LHCN-M2 (cell line): ENCODE measurements around the gene PSTPIP2. TPM values are rescaled to one million over a fixed set of nuclear protein-coding genes. Genes with fewer than 3 reads are reported as not detected.
A peak's percentile ranks its signal among the peaks of the same experiment; 100 is the strongest.
"Not testable (repeated sequence)": the region's sequence is repeated elsewhere in the genome, so short reads cannot be mapped to it uniquely, and the experiment has no call there.

Experiments used
- DNase-seq: peaks from one replicate; pipeline ENCODE4 v3.0.0-alpha.2; 2012; ENCODE audit warnings: low read depth
- total RNA-seq: library from RNA; depleted of rRNA; stranded (reverse); fragments of >200 nt; gene quantifications from 2 replicates; pipeline ENCODE4 v1.2.3, GENCODE V29; 2014

The PSTPIP2 gene
- total RNA-seq, 1 experiment from 2014 or later = 8.7 TPM

DNA sequence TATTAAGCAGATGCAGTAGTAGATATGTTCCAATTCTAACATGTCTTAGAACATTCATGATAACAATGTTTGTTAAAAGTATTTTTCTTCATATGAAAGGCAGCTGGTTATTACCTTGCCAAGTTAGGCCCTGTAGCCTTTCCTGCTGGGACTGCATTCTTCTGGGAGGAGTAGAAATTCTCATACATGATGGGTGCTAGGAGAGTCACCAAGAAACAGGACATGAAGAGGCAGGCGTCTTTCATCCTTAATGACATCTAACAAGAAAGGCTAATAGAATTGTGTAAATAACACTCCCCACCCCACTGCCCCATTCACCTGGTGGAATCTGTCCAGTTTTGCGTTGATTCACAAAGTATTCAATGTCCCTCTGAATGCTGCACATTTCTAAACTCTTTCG is 80.3 kb downstream of the PSTPIP2 start:
- DNase-seq = no peak

DNA sequence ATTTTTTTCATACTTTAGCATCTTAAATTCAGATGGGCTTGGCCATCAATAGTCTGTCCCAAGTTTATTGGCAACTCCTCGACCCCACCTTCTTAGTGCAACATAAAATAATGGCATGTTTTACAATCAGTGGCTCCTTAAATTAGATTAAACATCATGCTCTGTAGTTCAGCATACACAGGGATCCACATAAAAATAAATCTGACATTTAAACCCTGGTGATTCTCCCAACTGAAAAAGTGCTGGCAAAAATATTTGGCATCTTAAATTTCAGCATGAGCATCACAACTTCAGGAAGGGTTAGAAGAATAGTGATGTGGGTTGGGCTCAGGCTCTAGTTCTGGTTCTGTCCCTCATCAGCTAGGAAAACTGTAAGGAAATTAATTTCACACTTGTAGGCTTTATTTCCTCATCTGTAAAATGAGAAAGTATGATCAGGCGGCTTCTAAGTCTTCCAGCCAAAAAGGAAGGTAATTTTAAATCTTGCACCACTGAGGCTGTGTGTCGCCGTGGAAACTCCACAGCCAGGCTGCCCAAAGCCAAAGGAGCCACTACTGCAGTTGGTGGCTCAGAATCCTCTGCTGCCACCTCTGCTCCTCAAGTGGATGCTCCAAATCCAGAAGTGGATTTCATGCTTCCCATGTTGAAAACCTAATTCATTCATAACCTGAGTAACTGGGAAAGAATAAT is 87.4 kb downstream of the PSTPIP2 start:
- DNase-seq = no peak

DNA sequence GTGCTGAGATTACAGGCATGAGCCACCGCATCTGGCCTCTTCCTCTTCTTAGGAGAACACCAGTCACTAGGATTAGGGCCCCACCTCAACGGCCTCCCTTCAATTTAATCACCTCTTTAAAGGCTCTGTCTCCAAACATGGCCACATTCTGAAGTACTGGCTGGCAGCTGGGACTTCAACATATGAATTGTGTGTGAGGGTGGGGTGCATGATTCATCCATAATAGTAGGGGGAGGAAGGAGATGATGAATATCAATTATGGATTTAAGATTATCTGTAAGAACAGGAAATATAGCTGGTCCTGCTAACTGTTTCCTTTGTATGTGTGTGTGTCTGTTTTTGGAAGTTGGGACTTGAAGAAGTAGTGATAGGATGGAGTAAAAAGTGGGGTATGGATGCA is 90.2 kb downstream of the PSTPIP2 start:
- no peak for DNase-seq

DNA sequence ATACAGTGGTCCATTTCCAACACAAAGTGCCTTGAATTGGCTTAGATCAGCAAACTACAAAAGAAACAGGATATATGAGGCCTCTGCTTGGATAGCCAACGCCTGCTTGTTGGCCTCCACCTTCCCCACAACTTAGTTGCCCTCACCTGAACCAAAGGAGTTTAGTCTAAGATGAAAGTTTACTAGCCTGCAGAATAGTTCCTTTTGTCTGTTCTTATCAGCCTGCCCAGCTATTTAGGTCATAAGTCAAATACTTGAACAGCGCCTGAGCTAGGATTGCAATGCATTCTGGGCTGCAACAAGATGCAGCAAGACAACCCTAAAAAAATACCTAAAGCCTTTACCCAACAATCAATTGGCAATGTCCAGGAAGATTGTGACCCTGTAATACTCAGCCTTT is 91.8 kb downstream of the PSTPIP2 start:
- DNase-seq = no peak

DNA sequence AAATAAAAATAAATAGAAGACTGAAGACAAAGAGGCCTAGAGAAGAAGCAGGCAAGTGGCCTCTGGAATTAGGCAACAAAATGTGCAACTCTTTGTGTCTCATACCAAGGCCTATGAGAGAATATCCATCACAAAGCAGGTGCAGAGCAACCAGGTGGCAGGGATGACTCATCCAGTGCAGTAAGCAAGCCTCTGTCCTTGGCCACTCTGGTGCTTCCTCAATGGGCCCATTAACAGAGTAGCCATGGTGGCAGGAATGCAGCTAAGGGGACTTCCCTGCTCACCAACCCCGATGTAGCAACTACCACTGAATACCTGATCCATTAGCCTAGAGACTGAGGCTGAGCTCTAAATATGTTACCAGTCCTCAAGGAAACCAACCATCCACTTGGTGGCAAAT is 94.0 kb downstream of the PSTPIP2 start:
- peak; percentile 31 for DNase-seq

DNA sequence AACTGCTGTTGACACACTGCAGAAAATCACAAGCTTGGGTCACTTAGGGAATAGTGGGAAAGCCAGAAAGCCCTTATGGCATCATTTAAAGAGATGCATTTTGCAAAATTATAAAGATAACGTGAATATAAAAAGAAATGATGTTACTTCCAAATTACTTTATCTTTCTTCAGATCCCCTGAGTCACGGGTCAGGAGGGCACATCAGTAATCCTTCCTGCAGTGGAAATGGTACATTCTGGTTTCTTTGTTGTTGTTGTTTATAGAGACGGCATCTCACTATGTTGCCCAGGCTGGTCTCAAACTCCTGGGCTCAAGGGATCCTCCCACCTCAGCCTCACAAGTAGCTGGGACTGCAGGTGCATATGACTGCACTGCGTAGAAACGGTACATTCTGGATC is 95.1 kb downstream of the PSTPIP2 start:
- peak; percentile 36 for DNase-seq

DNA sequence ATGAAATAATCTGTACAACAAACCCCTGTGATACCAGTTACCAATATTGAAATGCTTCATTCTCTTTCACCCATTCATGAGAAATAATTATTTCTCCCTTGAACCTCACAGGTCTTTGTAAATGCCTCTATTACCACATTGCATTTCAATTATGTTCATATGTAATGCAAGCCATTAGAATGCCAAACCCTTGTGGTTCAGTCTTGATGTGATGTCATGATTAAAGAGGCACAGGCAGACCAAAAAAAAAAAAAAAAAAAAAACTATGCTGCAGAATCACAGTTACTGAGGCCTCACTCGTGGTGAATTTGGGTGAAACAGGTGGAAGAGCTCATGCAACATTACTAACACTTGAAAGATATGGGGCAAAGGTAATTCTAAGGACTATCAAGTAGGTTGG is 95.5 kb downstream of the PSTPIP2 start:
- no peak for DNase-seq

DNA sequence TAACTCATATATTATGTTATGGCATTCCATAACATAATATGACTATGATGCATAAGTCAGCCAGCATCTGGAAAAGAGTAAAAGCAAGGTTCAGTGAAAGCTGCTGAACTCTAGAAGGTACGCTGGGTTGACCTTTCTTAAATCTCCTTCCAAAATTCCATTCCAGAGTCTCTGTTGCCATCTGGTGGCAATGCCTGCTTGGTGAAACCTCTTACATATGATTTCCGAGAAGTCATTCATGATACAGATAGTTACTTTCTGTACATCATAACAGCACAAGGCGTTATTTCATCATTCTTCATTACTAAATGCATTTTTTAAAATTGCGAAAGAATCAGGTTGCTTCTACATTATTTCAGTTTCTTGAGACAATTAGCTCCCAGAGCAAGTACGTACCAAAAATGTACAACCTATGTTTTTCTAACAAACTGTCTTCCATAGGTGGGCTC is 97.9 kb downstream of the PSTPIP2 start:
- DNase-seq = peak; percentile 79

DNA sequence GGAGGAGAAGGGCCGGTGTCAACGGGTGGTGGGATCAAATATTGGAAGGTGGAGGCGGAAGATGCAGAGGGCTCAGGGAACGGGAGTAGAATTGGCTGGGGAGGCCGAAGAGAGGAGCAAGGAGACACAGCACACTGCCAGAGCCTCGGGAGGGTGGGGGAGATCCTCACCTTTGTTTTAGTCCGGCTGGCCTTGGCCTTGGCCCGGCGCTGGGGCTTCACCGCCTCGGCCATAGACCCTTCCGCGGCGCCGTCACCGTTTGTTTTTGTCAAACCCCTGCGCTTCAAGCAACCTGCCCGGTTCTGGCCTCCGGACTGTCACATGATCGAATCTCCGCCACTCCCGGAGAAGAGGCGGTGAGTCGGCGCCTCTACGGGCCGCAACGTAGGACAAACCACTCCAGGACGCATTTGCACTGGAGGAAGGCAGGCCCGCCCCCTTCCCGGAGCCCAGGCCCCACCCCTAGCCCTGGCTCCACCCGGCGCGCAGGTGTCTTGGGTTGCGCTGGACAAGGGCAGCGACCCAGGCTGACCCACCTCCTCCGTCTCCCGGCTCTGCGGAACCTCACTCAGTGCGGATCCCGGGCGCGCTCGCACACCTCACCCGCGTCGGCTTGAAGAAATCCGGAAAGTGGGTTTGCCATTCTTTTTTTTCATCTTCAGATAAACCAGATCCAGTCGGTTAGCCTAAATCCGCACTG is 104.9 kb downstream of the PSTPIP2 start, which contains the start of gene EPG5:
Gene EPG5 (minus strand): TSS at position 323 of the 700 bp plus-strand sequence. CDS start 90 bp downstream, at position 233.
- peak; percentile 93 for DNase-seq

DNA sequence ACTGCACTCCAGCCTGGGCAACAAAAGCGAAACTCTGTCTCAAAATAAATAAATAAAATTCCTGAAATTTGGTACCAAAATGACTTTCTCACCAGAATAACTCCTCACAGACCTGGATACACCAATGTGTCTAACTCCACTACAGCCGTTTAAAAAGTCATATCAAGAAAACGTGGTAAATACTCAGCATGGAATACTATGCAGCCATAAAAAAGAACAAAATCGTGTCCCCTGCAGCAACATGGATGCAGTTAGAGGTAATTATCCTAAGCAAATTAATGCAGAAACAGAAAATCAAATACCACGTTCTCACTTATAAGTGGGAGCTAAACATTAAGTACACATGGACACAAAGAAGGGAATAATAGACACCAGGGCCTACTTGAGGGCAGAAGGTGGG is 107.1 kb downstream of the PSTPIP2 start:
- not testable (repeated sequence) for DNase-seq

DNA sequence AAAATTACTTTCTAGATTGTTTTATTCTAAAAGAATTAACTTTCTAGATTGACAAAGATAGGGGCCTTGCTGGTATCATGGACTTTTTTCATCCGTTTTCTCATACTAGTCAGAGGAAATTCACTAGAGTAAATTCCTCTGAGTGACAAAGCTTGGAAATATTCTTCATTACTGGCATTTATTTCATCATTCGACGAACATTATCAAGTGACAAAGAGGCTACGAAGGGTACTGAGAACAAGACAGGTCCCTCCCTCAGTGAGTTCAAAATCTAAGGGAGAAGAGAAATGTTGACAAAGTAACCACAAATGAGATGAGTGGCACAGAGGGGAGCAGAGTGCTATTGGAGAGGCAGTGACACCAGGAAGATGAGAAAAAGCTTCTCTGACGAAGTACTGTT is 109.2 kb downstream of the PSTPIP2 start:
- peak; percentile 90 for DNase-seq

DNA sequence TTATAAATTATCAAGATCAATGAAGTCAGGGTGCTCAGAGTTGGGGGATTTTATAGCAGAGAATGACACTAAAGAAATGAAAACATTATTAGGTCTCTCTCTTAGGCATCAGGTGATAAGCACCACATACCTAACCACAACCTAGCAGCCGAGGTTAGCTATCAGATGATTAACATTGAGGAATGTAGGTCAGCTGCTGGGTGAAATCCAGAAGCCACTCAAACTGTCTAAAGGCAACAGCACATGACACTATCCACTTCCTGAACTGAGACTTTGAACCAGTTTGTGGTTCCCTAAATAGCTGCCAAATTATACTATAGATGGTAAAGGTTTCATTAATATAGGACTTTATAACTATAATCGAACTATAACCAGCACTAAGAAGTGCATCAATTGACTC is 109.6 kb downstream of the PSTPIP2 start:
- peak; percentile 95 for DNase-seq

DNA sequence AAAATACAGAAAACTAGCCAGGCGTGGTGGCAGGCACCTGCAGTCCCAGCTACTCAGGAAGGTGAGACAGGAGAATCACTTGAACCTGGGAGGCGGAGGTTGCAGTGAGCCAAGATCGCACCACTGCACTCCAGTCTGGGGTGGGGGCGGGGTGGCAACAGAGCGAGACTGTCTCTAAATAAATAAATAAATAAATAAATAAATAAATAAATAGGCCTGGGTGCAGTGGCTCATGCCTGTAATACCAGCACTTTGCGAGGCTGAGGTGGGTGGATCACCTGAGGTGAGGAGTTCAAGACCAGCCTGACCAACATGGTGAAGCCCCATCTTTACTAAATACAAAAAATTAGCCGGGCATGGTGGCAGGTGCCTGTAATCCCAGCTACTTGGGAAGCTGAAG is 112.6 kb downstream of the PSTPIP2 start:
- DNase-seq = not testable (repeated sequence)

DNA sequence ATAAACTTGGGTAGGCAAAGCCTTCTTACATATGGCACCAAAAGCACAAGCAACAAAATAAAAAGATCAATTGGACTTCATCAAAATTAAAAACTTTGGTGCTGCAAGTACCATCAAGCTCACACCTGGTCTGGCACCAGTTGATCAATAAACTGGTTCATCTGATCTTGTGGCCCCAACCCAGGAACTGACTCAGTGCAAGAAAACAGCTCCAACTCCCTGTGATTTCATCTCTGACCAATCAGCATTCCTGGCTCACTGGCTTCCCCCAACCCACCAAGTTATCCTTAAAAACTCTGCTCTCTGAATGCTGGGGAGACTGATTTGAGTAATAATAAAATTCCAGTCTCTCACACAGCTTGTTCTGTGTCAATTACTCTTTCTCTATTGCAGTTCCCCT is 113.3 kb downstream of the PSTPIP2 start:
- peak; percentile 28 for DNase-seq

DNA sequence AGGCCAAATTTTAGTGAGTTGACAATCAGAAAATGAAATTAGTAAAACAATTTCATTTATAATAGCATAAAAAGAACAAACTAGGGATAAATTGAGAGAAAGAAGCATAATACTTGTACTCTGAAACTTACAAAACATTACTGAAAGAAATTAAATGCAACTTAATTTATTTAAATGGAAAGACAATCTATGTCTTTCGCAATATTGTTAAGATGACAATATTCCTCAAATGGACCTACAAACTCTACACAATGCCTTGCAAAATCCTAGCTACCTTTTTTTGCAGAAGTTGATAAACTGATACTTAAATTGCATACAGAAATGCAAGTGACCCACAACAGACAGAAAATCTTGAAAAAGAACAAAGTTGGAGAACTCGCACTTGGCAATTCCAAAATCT is 114.0 kb downstream of the PSTPIP2 start:
- no peak for DNase-seq

DNA sequence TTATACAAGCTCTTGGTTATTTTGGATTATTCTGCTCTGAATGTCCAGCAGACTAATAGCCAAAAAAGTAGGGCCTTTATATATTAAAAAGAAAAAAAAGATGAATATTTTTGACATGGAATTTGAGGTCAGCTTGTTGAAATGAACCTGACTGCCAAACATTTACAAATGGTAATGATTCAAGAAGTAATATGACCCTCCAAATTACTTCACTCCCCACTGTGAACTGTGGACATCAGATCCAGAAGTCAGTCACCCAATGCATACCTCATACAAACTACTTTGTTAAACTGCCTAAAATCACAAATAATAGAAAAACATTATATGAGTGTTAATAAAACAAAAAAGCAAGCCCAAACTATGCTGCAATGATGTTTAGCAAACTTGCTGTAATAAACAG is 115.0 kb downstream of the PSTPIP2 start:
- DNase-seq = peak; percentile 75

DNA sequence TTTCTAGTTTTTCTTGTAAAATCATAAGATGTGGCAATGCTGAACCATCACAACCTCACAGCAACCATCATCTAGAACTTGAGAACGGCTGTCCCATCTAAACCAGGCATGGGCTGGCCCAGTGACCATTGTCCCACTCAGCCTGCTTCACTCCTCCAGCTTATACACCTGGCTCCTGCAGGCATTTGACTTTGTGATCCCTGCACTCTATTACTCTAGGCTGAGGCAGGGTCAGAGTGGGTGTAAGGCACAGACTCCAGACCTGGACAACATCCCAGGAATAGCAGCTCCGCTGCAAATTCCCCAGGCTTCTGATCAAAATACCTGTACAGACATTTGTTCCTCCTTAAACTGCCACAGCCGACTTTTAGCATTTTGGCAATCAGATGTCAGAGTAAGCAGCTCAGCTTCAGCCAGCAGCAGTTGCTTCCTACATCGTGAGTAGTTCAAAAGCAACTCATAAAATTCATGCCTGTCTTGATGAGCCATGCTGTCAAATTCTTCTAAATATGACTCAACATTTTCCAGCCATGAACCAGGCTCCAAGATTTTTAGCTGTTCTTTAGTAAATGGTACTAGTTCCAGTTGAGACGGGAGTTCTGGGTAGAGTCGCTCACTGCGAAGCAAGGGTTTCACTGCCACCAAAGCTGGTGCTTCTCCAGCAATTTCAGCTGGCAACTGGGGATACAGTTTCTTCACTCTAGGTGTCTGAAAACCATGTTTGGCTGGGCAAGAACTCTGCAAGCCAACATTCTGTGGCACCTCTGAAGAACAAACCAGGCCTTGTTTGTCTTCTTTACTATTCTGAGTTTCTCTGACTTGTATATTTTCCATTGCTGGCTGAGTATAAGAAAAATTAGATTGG is 117.8 kb downstream of the PSTPIP2 start:
- peak; percentile 93 for DNase-seq

DNA sequence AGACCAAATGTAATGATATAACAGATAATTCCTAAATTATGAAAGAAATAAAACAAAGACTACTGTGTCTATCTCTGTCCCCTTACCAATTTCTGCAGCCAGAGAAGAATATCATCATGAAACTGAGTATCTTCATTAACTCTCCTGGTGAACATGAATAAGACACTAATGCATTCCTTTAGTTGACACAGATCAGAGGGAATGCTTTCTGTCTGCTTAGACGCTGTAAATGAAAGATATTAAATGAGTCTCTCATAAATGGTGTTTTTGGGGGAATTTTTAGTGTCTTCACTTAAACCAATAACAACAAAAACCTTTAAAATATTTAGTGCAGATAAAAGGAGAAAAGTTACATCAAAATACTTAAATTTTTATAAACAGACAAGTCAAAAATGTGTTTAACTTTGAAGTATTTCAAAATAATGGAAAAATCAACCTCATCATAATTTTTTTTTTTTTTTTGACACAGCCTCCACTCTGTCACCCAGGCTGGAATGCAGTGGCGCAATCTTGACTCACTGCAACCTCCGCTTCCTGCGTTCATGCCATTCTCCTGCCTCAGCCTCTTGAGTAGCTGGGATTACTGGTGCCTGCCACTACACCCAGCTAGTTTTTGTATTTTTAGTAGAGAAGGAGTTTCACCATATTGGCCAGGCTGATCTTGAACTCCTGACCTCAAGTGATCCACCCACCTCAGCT is 120.9 kb downstream of the PSTPIP2 start:
- peak; percentile 91 for DNase-seq

DNA sequence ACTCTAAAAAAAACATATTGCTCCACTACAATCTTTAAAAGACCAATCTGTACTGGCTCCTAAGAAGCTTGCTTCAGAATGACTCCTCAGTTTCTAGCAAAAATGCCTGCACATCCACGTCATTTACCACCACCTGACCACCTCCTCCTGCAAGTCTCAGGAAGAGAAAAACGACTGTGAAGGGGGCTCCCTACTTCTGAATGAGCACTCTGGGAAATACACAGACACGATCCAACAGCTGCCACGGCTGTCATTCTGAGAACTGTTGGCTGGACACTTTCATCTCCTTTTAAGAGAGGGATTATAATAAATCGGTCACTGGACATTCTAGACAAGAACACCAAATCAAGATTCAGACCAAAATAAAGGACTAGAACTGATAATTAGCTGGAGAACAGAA is 126.4 kb downstream of the PSTPIP2 start:
- peak; percentile 82 for DNase-seq

DNA sequence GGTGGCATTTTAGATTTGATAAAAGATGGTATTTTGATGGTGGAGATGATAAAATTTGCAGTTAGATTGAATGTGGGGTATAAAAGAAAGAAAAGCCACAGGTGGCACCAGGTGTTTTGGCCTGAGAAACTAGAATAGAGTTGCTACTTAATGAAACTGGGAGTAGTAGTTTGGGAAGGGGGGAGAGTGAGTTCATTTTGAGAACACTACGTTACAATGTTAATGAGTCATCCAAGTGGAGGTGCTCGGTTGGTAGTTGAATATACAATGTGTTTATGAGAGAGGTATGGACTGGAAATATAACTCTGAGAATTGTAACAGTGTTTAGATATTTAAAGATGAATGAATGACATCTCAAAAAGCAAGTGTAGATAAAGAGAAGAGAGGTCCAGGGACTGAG is 131.3 kb downstream of the PSTPIP2 start:
- DNase-seq = no peak

DNA sequence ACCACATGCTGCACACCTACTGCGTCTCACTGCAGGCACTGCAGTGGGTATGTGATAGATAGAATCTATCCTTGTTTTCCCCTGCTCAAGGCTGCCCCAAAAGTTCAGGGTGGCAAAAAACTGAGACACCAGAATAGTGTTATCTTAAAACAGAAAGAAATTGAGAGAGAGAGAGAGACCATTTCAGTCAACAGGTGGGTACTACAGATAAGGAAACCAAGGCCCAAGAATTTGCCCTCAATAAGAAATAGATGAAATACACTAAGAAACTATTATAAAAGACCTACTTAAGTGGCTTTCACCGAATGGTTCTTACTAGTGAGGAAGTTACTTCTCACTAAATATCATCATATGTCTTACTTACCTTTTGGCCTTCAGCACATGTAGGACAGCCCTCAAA is 132.8 kb downstream of the PSTPIP2 start:
- DNase-seq = no peak
